CD8-positive, alpha-beta memory T cell (primary cell): ENCODE results near the gene ADCY7. TPM values are rescaled to one million over a fixed set of nuclear protein-coding genes. Genes with fewer than 3 reads are reported as not detected.
A peak's percentile ranks its signal among the peaks of the same experiment; 100 is the strongest.

Experiments
- CTCF ChIA-PET: fragments of 350-600 bp; sonication (Branson Sonifier 250); formaldehyde crosslinking; loops from one replicate; lab custom pipeline; 2021; ENCODE audit warnings: antibody characterized with exemption; lab: Charles Lee
- POLR2A ChIA-PET: fragments of 350-600 bp; sonication (Branson Sonifier 250); formaldehyde crosslinking; loops from one replicate; lab custom pipeline; 2021; ENCODE audit warnings: antibody characterized with exemption; lab: Charles Lee
- DNase-seq, 5 donors: peaks; one replicate each; pipeline versions ENCODE4 v3.0.0 to v3.0.0-alpha.2; 2020 to 2022; ENCODE audit warnings: mixed read lengths in 1 of 5
- H3K27ac ChIP-seq: one replicate; pipeline ENCODE4 v1.7.0; 2013; ENCODE audit warnings: low read depth, mild to moderate bottlenecking, low read length, moderate library complexity
- H3K27me3 ChIP-seq: 2 replicates; pipeline ENCODE4 v1.7.0; 2013; ENCODE audit warnings: low read length, mild to moderate bottlenecking; ENCODE audit not compliant: insufficient read depth, poor library complexity, severe bottlenecking
- H3K36me3 ChIP-seq: 2 replicates; pipeline ENCODE4 v1.7.0; 2013; ENCODE audit warnings: mild to moderate bottlenecking, low read length, moderate library complexity; ENCODE audit not compliant: insufficient read depth
- H3K4me1 ChIP-seq: 2 replicates; pipeline ENCODE4 v1.7.0; 2013; ENCODE audit warnings: mild to moderate bottlenecking, low read length, moderate library complexity; ENCODE audit not compliant: insufficient read depth
- H3K4me3 ChIP-seq: 2 replicates; pipeline ENCODE4 v1.7.0; 2013; ENCODE audit warnings: mild to moderate bottlenecking, low read length
- H3K9me3 ChIP-seq: 2 replicates; pipeline ENCODE4 v1.7.0; 2013; ENCODE audit warnings: mild to moderate bottlenecking, low read length
- H3K27ac Mint-ChIP-seq, 8 donors: one replicate each; pipeline ENCODE4 v1.8.0; 2020 to 2021; ENCODE audit warnings: mixed read lengths in 8 of 8, mild to moderate bottlenecking in 6 of 8, inconsistent platforms in 3 of 8, moderate library complexity in 3 of 8
- H3K27me3 Mint-ChIP-seq, 2 donors: one replicate each; pipeline ENCODE4 v1.8.0; 2020 to 2021; ENCODE audit warnings: mixed read lengths in 2 of 2, mild to moderate bottlenecking in 1 of 2, moderate library complexity in 1 of 2
- H3K36me3 Mint-ChIP-seq, 3 donors: one replicate each; pipeline ENCODE4 v1.8.0; 2020 to 2021; ENCODE audit warnings: mixed read lengths in 3 of 3, inconsistent platforms in 1 of 3, mild to moderate bottlenecking in 1 of 3
- H3K4me1 Mint-ChIP-seq, 3 donors: one replicate each; pipeline ENCODE4 v1.8.0; 2020 to 2021; ENCODE audit warnings: mixed read lengths in 3 of 3, inconsistent platforms in 1 of 3, mild to moderate bottlenecking in 1 of 3
- H3K4me3 Mint-ChIP-seq, 7 donors: one replicate each; pipeline ENCODE4 v1.8.0; 2020 to 2021; ENCODE audit warnings: mixed read lengths in 7 of 7, mild to moderate bottlenecking in 6 of 7, moderate library complexity in 4 of 7, inconsistent platforms in 2 of 7
- H3K9me3 Mint-ChIP-seq, 5 donors: one replicate each; pipeline ENCODE4 v1.8.0; 2020 to 2022; ENCODE audit warnings: mixed read lengths in 5 of 5, mild to moderate bottlenecking in 3 of 5, moderate library complexity in 2 of 5, inconsistent platforms in 1 of 5
- polyA plus RNA-seq: library from polyadenylated mRNA; unstranded; fragments of 300-500 nt; fragmentation: Illumina TruSeq; gene quantifications from one replicate; pipeline ENCODE4 v1.2.3, GENCODE V29; 2021
- total RNA-seq, 2 experiments: library from RNA; stranded (reverse); gene quantifications; one replicate each; pipeline ENCODE4 v1.2.3, GENCODE V29; 2021

The ADCY7 gene
- total and polyA plus RNA-seq, 3 experiments from 2014 or later = 76.6 to 88.1 (median 83.4) TPM

DNA sequence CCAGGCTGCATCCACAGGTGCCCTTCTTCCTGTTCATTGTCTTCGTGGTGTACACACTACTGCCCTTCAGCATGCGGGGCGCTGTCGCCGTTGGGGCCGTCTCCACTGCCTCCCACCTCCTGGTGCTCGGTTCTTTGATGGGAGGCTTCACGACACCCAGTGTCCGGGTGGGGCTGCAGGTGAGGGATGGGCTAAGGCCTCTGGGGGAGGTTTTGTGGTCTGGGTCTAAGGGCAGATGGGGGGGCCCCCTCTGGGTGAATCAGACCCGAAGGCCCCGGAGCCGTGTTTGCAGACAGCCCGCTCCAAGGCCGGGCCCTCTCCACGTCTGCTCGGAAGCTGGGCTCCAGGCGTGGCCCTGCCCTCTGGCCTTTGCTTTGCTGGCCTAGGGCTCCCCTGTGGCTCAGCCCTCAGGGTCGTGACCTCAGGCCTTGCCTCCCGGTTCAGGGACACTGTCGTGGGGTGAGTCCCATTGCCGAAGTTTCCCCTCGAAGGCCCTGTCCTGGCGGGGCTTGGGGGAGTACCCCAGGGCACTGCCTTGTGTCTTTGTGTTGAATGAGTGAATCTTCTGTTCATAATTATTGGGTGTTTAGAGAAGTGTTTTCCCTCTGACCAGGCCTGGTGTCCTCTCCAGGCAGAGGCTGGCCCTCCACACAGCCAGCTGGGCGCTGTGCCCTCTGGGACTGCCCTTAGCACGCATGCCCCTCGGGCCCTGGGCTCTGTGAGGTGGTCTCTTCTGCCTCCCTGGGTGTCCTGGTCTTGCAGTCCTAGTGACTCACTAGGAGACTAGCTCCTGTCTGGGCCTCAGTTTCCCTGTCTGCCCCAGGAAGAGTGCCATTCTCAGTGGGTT lies 25.6 kb downstream of the ADCY7 start:
- Mint-ChIP-seq H3K9me3 (no peaks in the 10 kb centered on the region), H3K27me3 (no peaks in the 10 kb centered on the region), H3K36me3 (peaks cover 0 to 90% (median 2%) of the 10 kb centered on the region in 3 donors), H3K4me3 (no peak overlapping the region), H3K4me1 (peaks cover 9 to 20% (median 14%) of the 10 kb centered on the region in 3 donors), H3K27ac (peak overlapping the region in 2 of 8 donors; percentile 17 to 64)
- Histone ChIP-seq H3K36me3 (peaks cover 69% of the 10 kb centered on the region), H3K27ac (no peak overlapping the region), H3K4me3 (no peak overlapping the region), H3K4me1 (no peaks in the 10 kb centered on the region), H3K27me3 (no peaks in the 10 kb centered on the region), H3K9me3 (no peaks in the 10 kb centered on the region)
- no peak for DNase-seq
- ChIA-PET CTCF (no interaction called here), POLR2A (no interaction called here)

DNA sequence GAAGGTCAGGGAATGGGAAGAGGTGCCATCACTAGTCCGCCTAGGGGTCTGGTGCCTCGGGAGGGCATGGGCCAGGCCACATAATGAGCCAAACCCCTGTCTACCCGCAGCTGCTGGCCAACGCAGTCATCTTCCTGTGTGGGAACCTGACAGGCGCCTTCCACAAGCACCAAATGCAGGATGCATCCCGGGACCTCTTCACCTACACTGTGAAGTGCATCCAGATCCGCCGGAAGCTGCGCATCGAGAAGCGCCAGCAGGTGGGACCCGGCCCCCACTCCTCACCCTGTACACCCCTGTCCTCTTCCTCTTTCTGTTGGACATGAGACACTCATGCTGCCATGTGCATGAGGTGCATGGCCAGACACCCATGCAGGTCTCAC lies 26.2 kb downstream of the ADCY7 start:
- POLR2A ChIA-PET = no interaction called here
- H3K36me3 ChIP-seq = peaks cover 74% of the 10 kb centered on the region
- no peak overlapping the region for H3K27ac Mint-ChIP-seq

DNA sequence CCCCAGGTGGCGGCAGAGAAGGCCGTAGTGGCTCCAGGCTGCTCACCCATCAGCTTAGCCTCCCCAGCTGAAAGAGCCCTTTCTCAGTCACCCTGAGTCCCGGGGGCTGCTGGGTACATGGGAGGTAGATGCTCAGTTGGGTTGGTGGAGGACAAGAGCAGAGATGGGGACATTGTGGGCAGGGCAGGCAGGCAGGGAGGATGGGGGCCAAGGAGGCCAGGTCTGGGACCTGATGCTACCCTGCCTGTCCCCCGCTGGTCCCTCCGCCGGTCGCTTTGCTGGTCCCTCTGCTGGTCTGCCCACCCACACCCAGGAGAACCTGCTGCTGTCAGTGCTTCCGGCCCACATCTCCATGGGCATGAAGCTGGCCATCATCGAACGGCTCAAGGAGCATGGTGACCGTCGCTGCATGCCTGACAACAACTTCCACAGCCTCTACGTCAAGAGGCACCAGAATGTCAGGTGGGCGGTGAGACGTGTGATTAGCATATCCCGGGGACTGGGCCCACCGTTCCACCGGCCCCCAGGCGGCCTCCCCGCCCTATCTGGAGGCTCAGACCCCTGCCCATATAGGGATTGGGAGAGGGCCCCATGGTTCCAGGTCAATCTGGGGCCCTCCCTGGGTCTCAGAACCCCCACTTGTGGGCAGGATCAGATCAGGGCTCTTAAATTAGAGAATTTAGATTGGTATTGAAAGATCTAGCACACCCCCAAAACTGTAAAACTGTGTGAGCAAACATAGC lies 26.9 kb downstream of the ADCY7 start:
- Mint-ChIP-seq H3K27me3 (no peaks in the 10 kb centered on the region), H3K36me3 (peaks cover 0 to 90% (median 2%) of the 10 kb centered on the region in 3 donors), H3K27ac (peak overlapping the region in 3 of 8 donors; percentile 6 to 87 (median 70)), H3K4me3 (no peak overlapping the region), H3K9me3 (no peaks in the 10 kb centered on the region), H3K4me1 (peaks cover 8 to 17% (median 10%) of the 10 kb centered on the region in 3 donors)
- Histone ChIP-seq H3K9me3 (no peaks in the 10 kb centered on the region), H3K27ac (no peak overlapping the region), H3K4me3 (no peak overlapping the region), H3K36me3 (peaks cover 74% of the 10 kb centered on the region), H3K4me1 (no peaks in the 10 kb centered on the region), H3K27me3 (no peaks in the 10 kb centered on the region)
- POLR2A ChIA-PET = no interaction called here
- CTCF ChIA-PET = no interaction called here
- no peak for DNase-seq

More for the DNA sequence above, 26.2 kb downstream of the ADCY7 start:
- Histone ChIP-seq H3K9me3 (no peaks in the 10 kb centered on the region), H3K4me3 (no peak overlapping the region), H3K27ac (no peak overlapping the region), H3K27me3 (no peaks in the 10 kb centered on the region), H3K4me1 (no peaks in the 10 kb centered on the region)
- no peak for DNase-seq
- peaks cover 9 to 20% (median 13%) of the 10 kb centered on the region in 3 donors for H3K4me1 Mint-ChIP-seq
- H3K36me3 Mint-ChIP-seq = peaks cover 0 to 92% (median 2%) of the 10 kb centered on the region in 3 donors
- no peaks in the 10 kb centered on the region for H3K9me3 Mint-ChIP-seq
- CTCF ChIA-PET = no interaction called here
- no peaks in the 10 kb centered on the region for H3K27me3 Mint-ChIP-seq
- H3K4me3 Mint-ChIP-seq = no peak overlapping the region

DNA sequence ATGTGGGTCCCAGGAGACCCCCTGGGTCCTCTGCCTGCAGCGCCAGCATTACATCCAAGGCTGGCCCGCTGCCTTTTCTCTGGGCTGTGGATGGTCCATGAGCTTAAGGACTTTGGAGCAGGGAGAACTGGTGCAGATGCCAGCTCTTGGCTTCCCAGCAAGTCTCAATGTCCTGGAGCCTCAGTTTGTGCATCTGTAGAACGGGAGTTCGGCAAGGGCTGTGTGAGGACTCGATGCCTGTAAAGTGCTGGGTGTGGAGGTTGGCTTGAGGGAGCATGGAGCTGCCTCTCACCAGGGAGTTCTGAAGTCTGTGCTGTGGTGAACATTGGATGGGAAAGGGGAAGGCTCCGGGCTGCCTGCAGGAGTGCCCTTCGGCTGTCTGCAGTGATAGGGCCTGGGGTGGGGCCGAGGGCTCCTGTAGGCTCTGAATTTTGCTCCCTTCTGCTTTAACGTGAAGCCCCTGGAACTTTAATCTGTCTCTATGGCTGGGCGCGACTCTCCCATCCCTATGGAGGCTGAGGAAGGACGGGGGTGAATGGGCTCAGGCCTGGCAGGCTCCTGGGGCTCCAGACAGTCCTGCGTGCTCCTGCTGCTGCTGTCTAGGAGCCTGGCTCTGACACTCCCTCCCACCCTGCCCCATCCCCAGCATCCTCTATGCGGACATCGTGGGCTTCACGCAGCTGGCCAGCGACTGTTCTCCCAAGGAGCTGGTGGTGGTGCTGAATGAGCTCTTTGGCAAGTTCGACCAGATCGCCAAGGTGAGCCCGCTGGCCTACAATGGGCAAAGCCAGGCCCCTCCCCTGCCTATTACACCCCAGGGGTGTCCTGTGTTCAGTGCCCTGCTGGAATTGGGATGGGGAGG lies 27.9 kb downstream of the ADCY7 start:
- Mint-ChIP-seq H3K27me3 (no peaks in the 10 kb centered on the region), H3K4me3 (no peak overlapping the region), H3K9me3 (no peaks in the 10 kb centered on the region), H3K27ac (peak overlapping the region in 5 of 8 donors; percentile 33 to 79 (median 51)), H3K36me3 (peaks cover 0 to 89% (median 0%) of the 10 kb centered on the region in 3 donors), H3K4me1 (peaks cover under 1 to 10% (median 6%) of the 10 kb centered on the region in 3 donors)
- CTCF ChIA-PET = interaction anchor here (0.7 to 1.2 kb wide), 2 partner anchors 33 to 133 kb away, joined by 3 read pairs; no protein-coding TSS in a partner anchor
- no peaks in the 10 kb centered on the region for H3K4me1 ChIP-seq
- no peak overlapping the region for H3K27ac ChIP-seq
- no peak for DNase-seq
- POLR2A ChIA-PET = no interaction called here
- H3K36me3 ChIP-seq = peaks cover 72% of the 10 kb centered on the region
- H3K4me3 ChIP-seq = no peak overlapping the region
- no peaks in the 10 kb centered on the region for H3K27me3 ChIP-seq
- H3K9me3 ChIP-seq = no peaks in the 10 kb centered on the region

DNA sequence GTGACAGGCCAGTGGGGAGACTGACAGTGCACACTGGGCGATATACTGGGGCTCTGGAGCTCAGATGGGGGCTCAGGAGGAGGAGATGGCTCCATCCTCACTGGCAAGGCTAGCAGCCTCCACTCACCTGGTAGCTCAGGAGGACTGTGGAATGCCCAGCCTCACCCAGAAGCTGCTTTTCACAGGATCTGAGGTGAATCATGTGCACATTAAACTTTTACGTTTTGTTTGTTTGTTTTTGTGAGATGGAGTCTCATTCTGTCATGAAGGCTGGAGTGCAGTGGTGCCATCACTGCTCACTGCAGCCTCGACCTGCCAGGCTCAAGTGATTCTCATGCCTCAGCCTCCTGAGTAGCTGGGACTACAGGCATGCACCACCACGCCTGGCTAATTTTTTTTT lies 28.6 kb downstream of the ADCY7 start:
- Mint-ChIP-seq H3K27me3 (no peaks in the 10 kb centered on the region), H3K9me3 (no peaks in the 10 kb centered on the region), H3K27ac (peak overlapping the region in 2 of 8 donors; percentile 41 to 83), H3K36me3 (peaks cover 0 to 88% (median 0%) of the 10 kb centered on the region in 3 donors), H3K4me3 (no peak overlapping the region), H3K4me1 (peaks cover 0 to 8% (median 4%) of the 10 kb centered on the region in 3 donors)
- Histone ChIP-seq H3K27me3 (no peaks in the 10 kb centered on the region), H3K4me3 (no peak overlapping the region), H3K4me1 (no peaks in the 10 kb centered on the region), H3K36me3 (peaks cover 66% of the 10 kb centered on the region), H3K9me3 (no peaks in the 10 kb centered on the region), H3K27ac (no peak overlapping the region)
- ChIA-PET CTCF (interaction anchor here (0.7 to 1.2 kb wide), 2 partner anchors 32 to 132 kb away, joined by 3 read pairs; no protein-coding TSS in a partner anchor), POLR2A (no interaction called here)
- DNase-seq = peak in 1 of 5 donors; percentile 6

DNA sequence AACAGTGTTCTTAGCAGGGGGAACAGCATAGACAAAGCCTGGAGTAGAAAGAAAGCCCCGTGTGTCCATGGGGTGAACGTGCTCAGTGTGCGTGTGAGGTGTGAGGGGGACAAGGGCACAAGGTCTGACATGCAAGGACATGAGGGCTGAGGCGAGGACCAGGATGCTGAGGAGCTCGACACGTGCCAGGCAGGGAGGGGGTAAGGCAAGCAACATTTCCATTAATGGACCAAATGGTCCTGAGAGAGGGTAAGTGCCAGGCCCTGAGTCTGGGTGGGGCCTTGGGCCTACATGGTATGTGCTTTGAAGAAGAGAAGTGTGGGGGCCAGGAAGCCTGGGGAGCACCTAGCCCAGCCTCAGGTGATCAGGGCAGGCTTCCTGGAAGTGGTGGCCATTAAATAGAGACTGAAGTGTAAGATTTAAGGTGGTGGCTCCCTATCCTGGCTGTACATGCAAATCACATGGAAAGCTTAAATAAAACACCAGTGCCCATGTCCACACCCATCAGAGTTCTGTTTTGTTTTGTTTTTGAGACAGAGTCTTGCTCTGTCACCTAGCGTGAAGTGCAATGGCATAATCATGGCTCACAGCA lies 29.3 kb downstream of the ADCY7 start:
- no peak overlapping the region for H3K27ac ChIP-seq
- Mint-ChIP-seq H3K36me3 (peaks cover 0 to 86% (median 0%) of the 10 kb centered on the region in 3 donors), H3K4me3 (no peak overlapping the region), H3K27ac (peak overlapping the region; percentile 41 to 88 (median 69)), H3K27me3 (no peaks in the 10 kb centered on the region), H3K4me1 (peaks cover 0 to 6% (median 3%) of the 10 kb centered on the region in 3 donors), H3K9me3 (no peaks in the 10 kb centered on the region)
- ChIA-PET POLR2A (no interaction called here), CTCF (interaction anchor here (1.2 kb wide), 1 partner anchor 10 kb away, joined by 4 read pairs; no protein-coding TSS in a partner anchor)
- no peak overlapping the region for H3K4me3 ChIP-seq
- DNase-seq = peak in 1 of 5 donors; percentile 22
- no peaks in the 10 kb centered on the region for H3K9me3 ChIP-seq
- no peaks in the 10 kb centered on the region for H3K4me1 ChIP-seq
- peaks cover 63% of the 10 kb centered on the region for H3K36me3 ChIP-seq
- no peaks in the 10 kb centered on the region for H3K27me3 ChIP-seq

DNA sequence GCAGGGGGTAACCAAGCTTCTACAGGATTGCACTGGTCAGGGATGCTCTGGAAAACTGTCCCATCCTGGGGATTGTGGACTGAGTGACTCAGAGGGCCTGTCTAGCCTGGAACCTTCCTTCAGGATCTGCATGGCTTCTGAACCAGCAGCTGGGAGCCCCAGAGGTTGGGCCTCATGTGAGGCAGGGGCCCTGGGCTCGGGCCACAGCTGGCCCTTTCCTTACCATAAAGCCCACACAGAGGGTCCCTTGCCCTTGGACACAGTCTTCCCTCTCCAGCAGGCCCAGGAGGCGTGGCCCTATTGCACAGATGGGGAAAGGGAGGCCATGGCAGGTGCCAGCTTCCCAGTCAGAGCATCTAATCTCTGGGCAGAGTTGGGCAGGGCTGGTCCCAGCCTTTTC lies 30.5 kb downstream of the ADCY7 start:
- Mint-ChIP-seq H3K4me1 (peaks cover 0 to 6% (median 3%) of the 10 kb centered on the region in 3 donors), H3K4me3 (no peak overlapping the region), H3K27ac (peak overlapping the region in 4 of 8 donors; percentile 17 to 82 (median 36)), H3K36me3 (peaks cover 0 to 88% (median 0%) of the 10 kb centered on the region in 3 donors), H3K9me3 (no peaks in the 10 kb centered on the region), H3K27me3 (no peaks in the 10 kb centered on the region)
- DNase-seq = peak in 1 of 5 donors; percentile 11
- peaks cover 69% of the 10 kb centered on the region for H3K36me3 ChIP-seq
- H3K27ac ChIP-seq = no peak overlapping the region
- H3K27me3 ChIP-seq = no peaks in the 10 kb centered on the region
- no peaks in the 10 kb centered on the region for H3K9me3 ChIP-seq
- ChIA-PET CTCF (interaction anchor here (0.7 to 1.6 kb wide), 3 partner anchors 11 to 505 kb away, joined by 3 to 4 read pairs (median 3); no protein-coding TSS in a partner anchor), POLR2A (no interaction called here)
- H3K4me1 ChIP-seq = no peaks in the 10 kb centered on the region
- no peak overlapping the region for H3K4me3 ChIP-seq
